MM.1S (cell line): ENCODE measurements around the gene PERCC1.

ENCODE experiments used
- DNase-seq: peaks from one replicate; pipeline ENCODE4 v3.0.0-alpha.2; 2015
- H2AFZ ChIP-seq: fragments of 300-600 bp; sonication (generic); 2 replicates; pipeline ENCODE4 v1.6.0; 2016; ENCODE audit warnings: antibody characterized with exemption, low read length
- H3F3A ChIP-seq: fragments of 300-600 bp; sonication (generic); 2 replicates; pipeline ENCODE4 v1.6.1; 2016; ENCODE audit warnings: mild to moderate bottlenecking, antibody characterized with exemption, low read length, moderate library complexity, mixed read lengths; ENCODE audit not compliant: insufficient read depth
- H3K27ac ChIP-seq: fragments of 300-600 bp; sonication (generic); 2 replicates; pipeline ENCODE4 v1.5.1; 2016; ENCODE audit warnings: mild to moderate bottlenecking, low read length
- H3K27me3 ChIP-seq: fragments of 300-600 bp; sonication (generic); replicated peaks from 2 replicates; pipeline ENCODE4 v1.6.0; 2016; ENCODE audit warnings: low read length; ENCODE audit not compliant: insufficient read depth
- H3K36me3 ChIP-seq: fragments of 300-600 bp; sonication (generic); replicated peaks from 2 replicates; pipeline ENCODE4 v1.6.1; 2016; ENCODE audit warnings: mild to moderate bottlenecking, low read length, mixed read lengths; ENCODE audit not compliant: insufficient read depth
- H3K4me1 ChIP-seq: fragments of 300-600 bp; sonication (generic); 2 replicates; pipeline ENCODE4 v1.6.1; 2016; ENCODE audit warnings: low read length, mixed read lengths
- H3K4me2 ChIP-seq: fragments of 300-600 bp; sonication (generic); 2 replicates; pipeline ENCODE4 v1.6.0; 2016; ENCODE audit warnings: low read depth, low read length
- H3K4me3 ChIP-seq: fragments of 300-600 bp; sonication (generic); 2 replicates; pipeline ENCODE4 v1.5.1; 2016; ENCODE audit warnings: low read length, mixed read lengths
- H3K79me2 ChIP-seq: fragments of 300-600 bp; sonication (generic); 2 replicates; pipeline ENCODE4 v1.6.1; 2016; ENCODE audit warnings: mixed run types, low read length, mixed read lengths
- H3K9ac ChIP-seq: fragments of 300-600 bp; sonication (generic); 2 replicates; pipeline ENCODE4 v1.6.1; 2016; ENCODE audit warnings: low read length, mixed read lengths
- H3K9me2 ChIP-seq: fragments of 300-600 bp; sonication (generic); replicated peaks from 2 replicates; pipeline ENCODE4 v1.6.1; 2016; ENCODE audit warnings: mild to moderate bottlenecking, low read length, mixed read lengths; ENCODE audit not compliant: insufficient read depth
- H3K9me3 ChIP-seq: fragments of 300-600 bp; sonication (generic); replicated peaks from 2 replicates; pipeline ENCODE4 v1.6.1; 2016; ENCODE audit warnings: mild to moderate bottlenecking, low read length, mixed read lengths; ENCODE audit not compliant: insufficient read depth
- H4K20me1 ChIP-seq: fragments of 300-600 bp; sonication (generic); 2 replicates; pipeline ENCODE4 v1.6.1; 2016; ENCODE audit warnings: mild to moderate bottlenecking, low read length, moderate library complexity, mixed read lengths; ENCODE audit not compliant: insufficient read depth
- EZH2 ChIP-seq: fragments of 300-600 bp; sonication (generic); optimal IDR thresholded peaks from 2 replicates; pipeline ENCODE3; 2017; ENCODE audit warnings: low read depth, mild to moderate bottlenecking, antibody characterized with exemption, low read length, mixed read lengths
- EZH2phosphoT487 ChIP-seq: fragments of 300-600 bp; sonication (generic); IDR thresholded peaks from 2 replicates; pipeline ENCODE4 v1.6.1; 2018; ENCODE audit warnings: antibody characterized with exemption, low read length
- TF ChIP-seq, protein P1 (sequence below): fragments of 300-600 bp; sonication (generic); IDR thresholded peaks from 2 replicates; pipeline ENCODE4 v1.5.1; 2016; ENCODE audit warnings: antibody characterized with exemption, low read length, mixed read lengths

Gene PERCC1

DNA sequence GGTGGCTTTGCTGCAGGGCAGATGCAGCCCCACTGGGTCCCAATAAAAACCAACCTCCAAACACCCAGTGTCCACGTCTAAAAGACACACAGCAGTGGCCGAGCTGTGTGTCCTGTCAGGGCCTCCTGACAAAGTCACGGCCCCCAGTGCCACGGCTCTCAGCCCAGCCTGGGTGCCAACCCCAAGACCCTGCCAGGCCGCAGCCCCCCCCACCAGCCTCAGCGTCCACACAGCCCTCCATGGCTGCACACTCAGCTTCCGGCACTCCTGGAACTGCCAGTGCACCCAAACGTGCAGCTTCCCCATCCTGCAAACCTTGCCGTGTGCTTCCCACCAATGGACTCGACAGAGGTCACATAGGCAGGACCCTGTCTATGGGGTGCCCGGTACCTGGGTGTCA lies 17.1 kb downstream of the PERCC1 start:
- Histone ChIP-seq H3K9me3 (no peaks in the 10 kb centered on the region), H4K20me1 (no peaks in the 10 kb centered on the region), H3F3A (no peaks in the 10 kb centered on the region), H3K4me2 (no peak overlapping the region), H3K9ac (no peak overlapping the region), H3K27ac (no peak overlapping the region), H3K4me3 (no peak overlapping the region), H3K4me1 (no peaks in the 10 kb centered on the region), H3K36me3 (no peaks in the 10 kb centered on the region), H3K9me2 (no peaks in the 10 kb centered on the region), H2AFZ (no peak overlapping the region), H3K79me2 (no peaks in the 10 kb centered on the region), H3K27me3 (no peaks in the 10 kb centered on the region)
- DNase-seq: no peak
- TF ChIP-seq EZH2: no peak
- TF ChIP-seq, protein P1, sequence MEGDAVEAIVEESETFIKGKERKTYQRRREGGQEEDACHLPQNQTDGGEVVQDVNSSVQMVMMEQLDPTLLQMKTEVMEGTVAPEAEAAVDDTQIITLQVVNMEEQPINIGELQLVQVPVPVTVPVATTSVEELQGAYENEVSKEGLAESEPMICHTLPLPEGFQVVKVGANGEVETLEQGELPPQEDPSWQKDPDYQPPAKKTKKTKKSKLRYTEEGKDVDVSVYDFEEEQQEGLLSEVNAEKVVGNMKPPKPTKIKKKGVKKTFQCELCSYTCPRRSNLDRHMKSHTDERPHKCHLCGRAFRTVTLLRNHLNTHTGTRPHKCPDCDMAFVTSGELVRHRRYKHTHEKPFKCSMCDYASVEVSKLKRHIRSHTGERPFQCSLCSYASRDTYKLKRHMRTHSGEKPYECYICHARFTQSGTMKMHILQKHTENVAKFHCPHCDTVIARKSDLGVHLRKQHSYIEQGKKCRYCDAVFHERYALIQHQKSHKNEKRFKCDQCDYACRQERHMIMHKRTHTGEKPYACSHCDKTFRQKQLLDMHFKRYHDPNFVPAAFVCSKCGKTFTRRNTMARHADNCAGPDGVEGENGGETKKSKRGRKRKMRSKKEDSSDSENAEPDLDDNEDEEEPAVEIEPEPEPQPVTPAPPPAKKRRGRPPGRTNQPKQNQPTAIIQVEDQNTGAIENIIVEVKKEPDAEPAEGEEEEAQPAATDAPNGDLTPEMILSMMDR: no peak
- TF ChIP-seq EZH2phosphoT487: no peak

DNA sequence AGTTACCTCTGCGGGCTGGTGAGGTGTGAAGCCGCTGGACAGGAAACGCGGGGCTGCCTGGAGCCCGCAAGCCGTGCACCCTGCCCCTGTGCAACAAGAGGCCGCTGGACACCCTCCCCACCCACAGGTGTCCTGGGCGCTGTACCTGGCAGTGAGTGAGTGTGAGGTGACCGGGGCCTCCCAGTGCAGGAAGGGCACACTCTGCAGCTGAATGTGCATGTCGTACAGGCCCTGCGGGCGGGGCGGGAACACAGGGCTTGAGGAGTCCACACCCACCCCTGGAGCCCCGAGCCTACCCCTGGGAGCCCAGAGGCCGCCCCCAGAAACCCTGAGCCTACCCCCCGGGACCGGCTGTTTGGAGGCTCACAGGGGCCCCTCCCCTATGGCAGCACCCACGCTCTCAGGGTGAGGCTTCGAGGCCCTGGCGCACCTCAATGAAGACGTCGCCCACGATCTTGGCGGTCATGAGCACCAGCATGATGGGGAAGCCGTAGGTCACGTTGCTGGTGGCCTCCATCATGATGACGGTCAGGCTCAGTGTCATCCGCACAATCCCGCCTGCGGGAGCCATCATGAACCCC lies 17.7 kb downstream of the PERCC1 start:
- no peaks in the 10 kb centered on the region for H3K9me3 ChIP-seq
- no peaks in the 10 kb centered on the region for H3K4me1 ChIP-seq
- H3K27ac ChIP-seq: no peak overlapping the region
- H3K4me2 ChIP-seq: no peak overlapping the region
- no peak for DNase-seq
- H3K79me2 ChIP-seq: no peaks in the 10 kb centered on the region
- H2AFZ ChIP-seq: no peak overlapping the region
- no peaks in the 10 kb centered on the region for H3K9me2 ChIP-seq
- no peaks in the 10 kb centered on the region for H4K20me1 ChIP-seq
- H3F3A ChIP-seq: no peaks in the 10 kb centered on the region
- no peaks in the 10 kb centered on the region for H3K36me3 ChIP-seq
- TF ChIP-seq, protein P1: no peak
- TF ChIP-seq EZH2: no peak
- no peak for TF ChIP-seq EZH2phosphoT487
- no peak overlapping the region for H3K4me3 ChIP-seq
- no peaks in the 10 kb centered on the region for H3K27me3 ChIP-seq
- no peak overlapping the region for H3K9ac ChIP-seq

GRCh38 chr16:1449201-1449788 lies 18.4 kb downstream of the PERCC1 start:
- Histone ChIP-seq H3K4me3 (no peak overlapping the region), H3K27me3 (no peaks in the 10 kb centered on the region), H3K27ac (no peak overlapping the region), H3K9me3 (no peaks in the 10 kb centered on the region), H3K4me1 (no peaks in the 10 kb centered on the region), H3K79me2 (no peaks in the 10 kb centered on the region), H3K4me2 (no peak overlapping the region), H3K9me2 (no peaks in the 10 kb centered on the region), H3K9ac (no peak overlapping the region), H2AFZ (no peak overlapping the region), H4K20me1 (no peaks in the 10 kb centered on the region), H3F3A (no peaks in the 10 kb centered on the region), H3K36me3 (no peaks in the 10 kb centered on the region)
- TF ChIP-seq EZH2 (no peak), EZH2phosphoT487 (no peak)
- TF ChIP-seq, protein P1: no peak
- no peak for DNase-seq
